SK-N-SH (cell line): Measurements from ENCODE around the gene NRARP. TPM values are rescaled to one million over a fixed set of nuclear protein-coding genes. Genes with fewer than 3 reads are reported as not detected.

Source experiments
- CTCF ChIA-PET: fragments of 300-600, 350-600 bp; formaldehyde crosslinking; extraction: SDS; loops from one replicate; lab custom pipeline; 2021; lab: Yijun Ruan, JAX
- POLR2A ChIA-PET: fragments of 350-600 bp; sonication (Branson Sonifier 250); formaldehyde crosslinking; extraction: SDS; loops from one replicate; lab custom pipeline; 2020; ENCODE audit warnings: antibody characterized with exemption, inconsistent platforms; lab: Yijun Ruan, JAX
- DNase-seq: peaks from one replicate; pipeline ENCODE4 v3.0.0; 2012
- H2AFZ ChIP-seq: fragments of 200-600 bp; sonication (generic); 2 replicates; pipeline ENCODE4 v1.8.1; 2016; ENCODE audit warnings: antibody characterized with exemption, mild to moderate bottlenecking, low read depth
- H3F3A ChIP-seq: fragments of 200-600 bp; sonication (generic); replicated peaks from 2 replicates; pipeline ENCODE3; 2016; ENCODE audit warnings: antibody characterized with exemption, mild to moderate bottlenecking; ENCODE audit not compliant: insufficient read depth
- H3K27ac ChIP-seq, 2 experiments: fragments of 200-500 bp in 1 of 2; fragments of 200-600 bp in 1 of 2; sonication (Bioruptor generic) in 1 of 2; sonication (generic), shearing (Covaris generic) in 1 of 2; 2 replicates each; pipeline versions ENCODE4 v1.5.1 to v1.6.1; 2014 to 2016; ENCODE audit warnings: low read depth in 2 of 2, inconsistent platforms in 1 of 2, low read length in 1 of 2, mild to moderate bottlenecking in 1 of 2, mixed read lengths in 1 of 2
- H3K27me3 ChIP-seq: fragments of 200-600 bp; sonication (generic), shearing (Covaris generic); 2 replicates; pipeline ENCODE4 v1.6.1; 2016; ENCODE audit warnings: mixed run types; ENCODE audit not compliant: insufficient read depth
- H3K36me3 ChIP-seq, 2 experiments: fragments of 200-500 bp in 1 of 2; fragments of 200-600 bp in 1 of 2; sonication (Bioruptor generic) in 1 of 2; sonication (generic) in 1 of 2; replicated peaks in 1 of 2; 2 replicates each; pipeline versions ENCODE3 to v1.5.1; 2014 to 2016; ENCODE audit warnings: low read length in 1 of 2, mild to moderate bottlenecking in 1 of 2; ENCODE audit not compliant: insufficient read depth in 2 of 2, control insufficient read depth in 1 of 2
- H3K4me1 ChIP-seq, 2 experiments: fragments of 200-500 bp in 1 of 2; fragments of 200-600 bp in 1 of 2; sonication (Bioruptor generic) in 1 of 2; sonication (generic), shearing (Covaris generic) in 1 of 2; 2 replicates each; pipeline versions ENCODE4 v1.5.1 to v1.6.1; 2014 to 2016; ENCODE audit warnings: low read depth in 1 of 2, low read length in 1 of 2, mixed run types in 1 of 2; ENCODE audit not compliant: insufficient read depth in 2 of 2, control insufficient read depth in 1 of 2
- H3K4me2 ChIP-seq: fragments of 200-600 bp; sonication (generic), shearing (Covaris generic); 2 replicates; pipeline ENCODE4 v1.6.1; 2017; ENCODE audit warnings: mixed run types
- H3K4me3 ChIP-seq, 2 experiments: fragments of 200-500 bp in 1 of 2; fragments of 200-600 bp in 1 of 2; sonication (Bioruptor generic) in 1 of 2; sonication (generic), shearing (Covaris generic) in 1 of 2; 2 replicates each; pipeline versions ENCODE4 v1.5.1 to v1.8.1; 2014 to 2016; ENCODE audit warnings: low read depth in 2 of 2, inconsistent platforms in 1 of 2, low read length in 1 of 2, mild to moderate bottlenecking in 1 of 2, mixed read lengths in 1 of 2, moderate library complexity in 1 of 2
- H3K79me2 ChIP-seq: fragments of 200-600 bp; sonication (generic); 2 replicates; pipeline ENCODE4 v1.8.1; 2017; ENCODE audit warnings: mild to moderate bottlenecking; ENCODE audit not compliant: insufficient read depth
- H3K9ac ChIP-seq: fragments of 200-600 bp; sonication (generic); 2 replicates; pipeline ENCODE4 v1.6.1; 2017; ENCODE audit warnings: mixed run types
- H3K9me2 ChIP-seq: fragments of 200-600 bp; sonication (generic); 2 replicates; pipeline ENCODE4 v1.6.1; 2017; ENCODE audit warnings: mixed run types
- H3K9me3 ChIP-seq: fragments of 200-600 bp; sonication (generic); 2 replicates; pipeline ENCODE4 v1.6.1; 2017; ENCODE audit warnings: mixed run types, mild to moderate bottlenecking, moderate library complexity
- H4K20me1 ChIP-seq: fragments of 200-600 bp; sonication (generic); 2 replicates; pipeline ENCODE4 v1.6.1; 2017; ENCODE audit warnings: mild to moderate bottlenecking, mixed run types; ENCODE audit not compliant: insufficient read depth
- FOSL2 ChIP-seq: IDR thresholded peaks from 2 replicates; pipeline ENCODE4 v1.4.0; 2012; ENCODE audit warnings: low read depth, mild to moderate bottlenecking, moderate library complexity, borderline replicate concordance
- FOXM1 ChIP-seq: IDR thresholded peaks from 2 replicates; pipeline ENCODE4 v1.4.0; 2012; ENCODE audit warnings: low read depth, mild to moderate bottlenecking
- GABPA ChIP-seq: IDR thresholded peaks from 2 replicates; pipeline ENCODE4 v1.4.0; 2012; ENCODE audit warnings: low read depth, mild to moderate bottlenecking
- JUND ChIP-seq: IDR thresholded peaks from 2 replicates; pipeline ENCODE4 v1.4.0; 2012
- MXI1 ChIP-seq: IDR thresholded peaks from 2 replicates; pipeline ENCODE4 v1.6.1; 2012; ENCODE audit warnings: mild to moderate bottlenecking, low read depth, low read length, improper control_type of control experiment
- SIN3A ChIP-seq: IDR thresholded peaks from 2 replicates; pipeline ENCODE4 v1.6.1; 2012; ENCODE audit warnings: low read depth, mild to moderate bottlenecking, low read length, moderate library complexity, borderline replicate concordance
- SMC3 ChIP-seq: IDR thresholded peaks from 2 replicates; pipeline ENCODE4 v1.6.1; 2012; ENCODE audit warnings: low read depth, low read length, improper control_type of control experiment
- TAF1 ChIP-seq: IDR thresholded peaks from 2 replicates; pipeline ENCODE4 v1.6.1; 2012; ENCODE audit warnings: low read depth, mild to moderate bottlenecking, low read length, moderate library complexity, borderline replicate concordance
- YY1 ChIP-seq: IDR thresholded peaks from 2 replicates; pipeline ENCODE4 v1.4.0; 2012; ENCODE audit warnings: low read depth, mild to moderate bottlenecking
- WGBS: methylation state at CpG from one replicate; pipeline ENCODE4 v1.1.6; 2017; ENCODE audit warnings: low lambda C conversion rate; 5-methylcytosine and 5-hydroxymethylcytosine counted together
- polyA plus RNA-seq, 3 experiments: library from polyadenylated mRNA; depleted of rRNA; stranded (reverse); fragments of >200 nt; gene quantifications; 2 replicates each; pipeline ENCODE4 v1.2.3, GENCODE V29; 2012
- TF ChIP-seq, protein P1 (sequence below): IDR thresholded peaks from 2 replicates; pipeline ENCODE4 v1.6.1; 2012; ENCODE audit warnings: mild to moderate bottlenecking, low read depth, low read length, moderate library complexity
- TF ChIP-seq, protein P2 (sequence below): IDR thresholded peaks from 2 replicates; pipeline ENCODE4 v1.4.0; 2012; ENCODE audit warnings: low read depth
- TF ChIP-seq, protein P3 (sequence below): IDR thresholded peaks from 2 replicates; pipeline ENCODE4; 2012
- TF ChIP-seq, protein P4 (sequence below): fragments of 150-350 bp; IDR thresholded peaks from 2 replicates; pipeline ENCODE4 v1.6.1; 2016; ENCODE audit warnings: mild to moderate bottlenecking, low read depth, low read length

The NRARP gene
- polyA plus RNA-seq, 1 of the 3 experiments (the other 2 are of a cell fraction), result 3.9 TPM

DNA sequence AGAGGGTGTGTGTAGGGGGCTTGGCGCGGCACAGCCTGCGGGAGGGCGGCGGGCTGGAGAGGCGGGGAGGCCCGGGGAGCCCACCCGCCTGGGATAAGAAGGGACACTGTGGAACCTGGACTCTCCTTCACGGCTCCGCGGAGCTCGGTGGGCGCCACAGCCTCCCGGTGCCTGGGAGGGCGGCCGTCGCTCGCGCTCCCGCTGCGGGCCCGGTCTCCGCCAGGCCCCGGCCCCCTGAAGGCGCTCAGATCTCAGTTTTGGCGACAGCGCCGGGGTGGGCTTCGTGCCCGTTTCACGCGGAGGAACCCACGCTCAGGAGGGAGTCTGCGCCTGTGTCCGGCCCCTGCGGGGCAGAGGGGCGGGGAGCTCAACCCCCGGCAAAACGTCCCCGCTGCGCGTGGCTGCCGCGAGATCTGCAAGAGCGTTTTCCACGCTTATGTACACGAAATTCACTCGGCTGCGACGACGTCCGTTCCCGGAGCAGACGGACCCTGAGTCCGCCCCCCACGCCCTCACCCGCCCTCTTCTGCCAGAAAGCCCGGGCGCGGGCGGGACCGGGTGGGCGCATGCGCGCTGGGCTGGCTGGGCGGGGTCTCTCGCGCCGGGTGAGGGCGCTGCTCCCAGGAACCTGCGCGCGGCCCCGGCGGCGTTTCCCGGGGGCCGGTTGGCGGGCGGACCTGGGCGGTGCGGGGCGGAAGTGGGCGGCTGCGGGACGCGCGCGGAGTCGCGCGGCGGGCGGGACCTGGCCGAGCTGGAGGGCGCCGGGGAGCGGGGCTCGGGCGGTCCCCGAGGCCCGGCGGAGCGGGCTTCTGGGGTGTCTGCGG is 47.2 kb downstream of the NRARP start, which contains the start of gene NELFB (continued):
- TF ChIP-seq, protein P1, sequence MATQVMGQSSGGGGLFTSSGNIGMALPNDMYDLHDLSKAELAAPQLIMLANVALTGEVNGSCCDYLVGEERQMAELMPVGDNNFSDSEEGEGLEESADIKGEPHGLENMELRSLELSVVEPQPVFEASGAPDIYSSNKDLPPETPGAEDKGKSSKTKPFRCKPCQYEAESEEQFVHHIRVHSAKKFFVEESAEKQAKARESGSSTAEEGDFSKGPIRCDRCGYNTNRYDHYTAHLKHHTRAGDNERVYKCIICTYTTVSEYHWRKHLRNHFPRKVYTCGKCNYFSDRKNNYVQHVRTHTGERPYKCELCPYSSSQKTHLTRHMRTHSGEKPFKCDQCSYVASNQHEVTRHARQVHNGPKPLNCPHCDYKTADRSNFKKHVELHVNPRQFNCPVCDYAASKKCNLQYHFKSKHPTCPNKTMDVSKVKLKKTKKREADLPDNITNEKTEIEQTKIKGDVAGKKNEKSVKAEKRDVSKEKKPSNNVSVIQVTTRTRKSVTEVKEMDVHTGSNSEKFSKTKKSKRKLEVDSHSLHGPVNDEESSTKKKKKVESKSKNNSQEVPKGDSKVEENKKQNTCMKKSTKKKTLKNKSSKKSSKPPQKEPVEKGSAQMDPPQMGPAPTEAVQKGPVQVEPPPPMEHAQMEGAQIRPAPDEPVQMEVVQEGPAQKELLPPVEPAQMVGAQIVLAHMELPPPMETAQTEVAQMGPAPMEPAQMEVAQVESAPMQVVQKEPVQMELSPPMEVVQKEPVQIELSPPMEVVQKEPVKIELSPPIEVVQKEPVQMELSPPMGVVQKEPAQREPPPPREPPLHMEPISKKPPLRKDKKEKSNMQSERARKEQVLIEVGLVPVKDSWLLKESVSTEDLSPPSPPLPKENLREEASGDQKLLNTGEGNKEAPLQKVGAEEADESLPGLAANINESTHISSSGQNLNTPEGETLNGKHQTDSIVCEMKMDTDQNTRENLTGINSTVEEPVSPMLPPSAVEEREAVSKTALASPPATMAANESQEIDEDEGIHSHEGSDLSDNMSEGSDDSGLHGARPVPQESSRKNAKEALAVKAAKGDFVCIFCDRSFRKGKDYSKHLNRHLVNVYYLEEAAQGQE, result peak; percentile 35; the same call in 1 of the 2 replicates
- TF ChIP-seq YY1 (no peak), FOSL2 (no peak), FOXM1 (no peak), GABPA (peak; percentile 81)
- TF ChIP-seq, protein P2, sequence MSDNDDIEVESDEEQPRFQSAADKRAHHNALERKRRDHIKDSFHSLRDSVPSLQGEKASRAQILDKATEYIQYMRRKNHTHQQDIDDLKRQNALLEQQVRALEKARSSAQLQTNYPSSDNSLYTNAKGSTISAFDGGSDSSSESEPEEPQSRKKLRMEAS, result peak; percentile 34; the same call in 1 of the 2 replicates
- TF ChIP-seq, protein P3, sequence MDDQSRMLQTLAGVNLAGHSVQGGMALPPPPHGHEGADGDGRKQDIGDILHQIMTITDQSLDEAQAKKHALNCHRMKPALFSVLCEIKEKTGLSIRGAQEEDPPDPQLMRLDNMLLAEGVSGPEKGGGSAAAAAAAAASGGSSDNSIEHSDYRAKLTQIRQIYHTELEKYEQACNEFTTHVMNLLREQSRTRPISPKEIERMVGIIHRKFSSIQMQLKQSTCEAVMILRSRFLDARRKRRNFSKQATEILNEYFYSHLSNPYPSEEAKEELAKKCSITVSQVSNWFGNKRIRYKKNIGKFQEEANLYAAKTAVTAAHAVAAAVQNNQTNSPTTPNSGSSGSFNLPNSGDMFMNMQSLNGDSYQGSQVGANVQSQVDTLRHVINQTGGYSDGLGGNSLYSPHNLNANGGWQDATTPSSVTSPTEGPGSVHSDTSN, result no peak
- TF ChIP-seq, all 33 proteins: peak for 8

DNA sequence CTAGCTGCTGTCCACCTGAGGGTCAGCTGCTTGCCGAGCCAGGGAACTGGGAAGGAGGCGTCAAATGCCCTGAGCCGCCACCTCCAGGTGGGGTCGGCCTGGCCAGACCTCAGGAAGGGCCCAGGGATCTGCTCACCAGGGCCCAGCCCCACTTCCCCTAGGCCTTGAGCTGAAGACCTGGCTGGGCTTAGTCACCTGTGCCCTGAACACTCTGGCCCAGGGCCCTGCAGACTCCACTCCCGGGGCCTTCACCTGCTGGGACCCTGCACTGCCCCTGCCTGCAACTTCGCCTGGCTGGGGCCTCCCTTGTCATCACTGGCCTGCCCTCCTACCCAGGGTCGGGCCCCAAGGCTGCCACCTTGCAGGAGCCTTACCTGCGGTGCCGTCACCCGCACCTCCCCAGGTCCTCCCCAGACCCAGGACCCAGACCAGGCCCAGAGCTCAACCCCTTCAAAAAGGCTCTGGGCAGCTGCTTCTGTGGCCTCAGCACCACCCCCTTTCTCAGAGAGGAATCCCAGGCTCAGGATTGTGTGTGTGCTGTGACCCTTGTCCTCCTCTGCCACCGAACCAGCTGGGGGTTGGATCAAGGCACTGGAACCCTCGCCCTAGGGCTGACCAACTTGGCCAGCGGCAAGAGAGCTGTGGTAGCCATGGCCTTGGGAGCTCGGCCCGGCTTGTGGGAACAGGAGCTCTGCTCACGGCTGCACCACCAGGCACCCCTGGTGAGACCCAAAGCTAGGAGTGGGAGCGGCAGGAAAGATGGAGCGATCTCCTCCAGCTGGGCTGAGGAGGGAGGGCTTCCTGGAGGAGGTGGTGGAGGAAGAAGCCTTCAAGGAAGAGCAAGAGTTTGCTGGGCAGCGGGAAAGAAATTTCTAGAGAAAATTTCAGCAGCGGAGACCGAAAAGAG is 48.1 kb downstream of the NRARP start:
- Histone ChIP-seq H3K4me1 (peaks cover 0 to 26% of the 10 kb centered on the region in 2 experiments; a peak in 1 of 4 replicates), H3K4me2 (peak overlapping the region; percentile 100), H3K9me3 (no peaks in the 10 kb centered on the region), H3K9ac (peak overlapping the region; percentile 81), H3K9me2 (no peaks in the 10 kb centered on the region), H3K27me3 (no peaks in the 10 kb centered on the region), H3F3A (no peaks in the 10 kb centered on the region), H3K4me3 (peak overlapping the region; percentile 94 to 96), H2AFZ (peak overlapping the region; percentile 96), H3K27ac (no peak overlapping the region; a peak in 1 of 4 replicates), H3K36me3 (peaks cover 7 to 11% of the 10 kb centered on the region in 2 experiments), H3K79me2 (peaks cover 36% of the 10 kb centered on the region), H4K20me1 (peaks cover 12% of the 10 kb centered on the region; the same call in 1 of the 2 replicates)
- DNase-seq, result no peak
- ChIA-PET CTCF (interaction anchor here (0.8 to 4.6 kb wide), 11 partner anchors 10 to 324 kb away, joined by 3 to 33 read pairs (median 4); partner anchors contain the start of genes DPH7, RNF208, RNF224 and TUBB4B), POLR2A (interaction anchor here (0.7 to 6.6 kb wide), 7 partner anchors 9 to 209 kb away, joined by 3 to 83 read pairs (median 3); partner anchors contain the start of genes EXD3, NOXA1 and TUBB4B)
- 69% methylated on average over 14 of the region's 21 CpGs for WGBS
- TF ChIP-seq, protein P4, sequence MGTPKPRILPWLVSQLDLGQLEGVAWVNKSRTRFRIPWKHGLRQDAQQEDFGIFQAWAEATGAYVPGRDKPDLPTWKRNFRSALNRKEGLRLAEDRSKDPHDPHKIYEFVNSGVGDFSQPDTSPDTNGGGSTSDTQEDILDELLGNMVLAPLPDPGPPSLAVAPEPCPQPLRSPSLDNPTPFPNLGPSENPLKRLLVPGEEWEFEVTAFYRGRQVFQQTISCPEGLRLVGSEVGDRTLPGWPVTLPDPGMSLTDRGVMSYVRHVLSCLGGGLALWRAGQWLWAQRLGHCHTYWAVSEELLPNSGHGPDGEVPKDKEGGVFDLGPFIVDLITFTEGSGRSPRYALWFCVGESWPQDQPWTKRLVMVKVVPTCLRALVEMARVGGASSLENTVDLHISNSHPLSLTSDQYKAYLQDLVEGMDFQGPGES, result no peak
- TF ChIP-seq FOXM1 (no peak), MXI1 (no peak), TAF1 (no peak), SIN3A (no peak), SMC3 (no peak), JUND (no peak)
- TF ChIP-seq, protein P2, result no peak
- TF ChIP-seq, protein P1, result no peak
